ENCODE data around the gene SGMS2.

SGMS2 gene

DNA sequence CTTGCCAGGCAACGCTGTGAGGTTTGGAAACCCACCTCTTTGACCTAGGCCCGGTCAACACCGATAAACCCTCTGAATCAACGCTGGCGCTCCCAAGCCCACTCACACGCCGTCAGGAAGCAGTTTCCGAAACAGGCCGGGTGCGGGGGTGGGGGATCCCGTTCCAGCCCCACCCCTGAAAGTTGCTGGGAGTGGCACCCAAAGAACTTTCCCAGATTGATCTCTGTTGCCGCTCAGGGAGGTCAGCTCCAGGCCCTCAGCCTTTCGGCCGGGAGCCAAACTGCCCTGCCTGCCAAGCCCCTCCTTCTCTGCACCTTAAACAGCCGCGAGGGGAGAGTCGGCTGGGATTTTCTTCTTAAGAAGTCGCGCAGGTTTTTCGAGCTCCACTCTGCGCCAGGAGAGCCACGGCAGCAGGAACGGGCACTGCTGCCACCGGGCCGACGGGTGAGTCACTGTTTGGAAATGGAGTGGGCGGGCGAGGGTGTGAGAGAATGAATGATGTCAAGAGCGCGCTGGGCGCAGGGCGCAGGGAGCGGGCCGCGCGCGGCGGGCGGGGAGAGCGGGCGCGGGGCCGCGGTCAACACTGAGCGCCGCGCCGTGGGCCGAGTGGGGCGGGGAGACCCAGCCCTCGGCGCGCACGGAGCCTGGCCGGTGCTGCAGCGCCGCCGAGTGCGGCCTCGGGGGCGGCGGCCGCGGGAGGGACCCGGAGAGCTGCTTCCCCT lies at the start of gene SGMS2:
Gene SGMS2, plus strand, starts transcription at position 583 of the 722 bp plus-strand sequence. CDS start 70,622 bp downstream, outside the sequence.
- DNase-seq (ENCODE audit: low read depth), result no peak
- H3K4me3 ChIP-seq (ENCODE audit: low read depth, low read length), result no peak within 1 kb of the TSS
- TF ChIP-seq, protein P1, sequence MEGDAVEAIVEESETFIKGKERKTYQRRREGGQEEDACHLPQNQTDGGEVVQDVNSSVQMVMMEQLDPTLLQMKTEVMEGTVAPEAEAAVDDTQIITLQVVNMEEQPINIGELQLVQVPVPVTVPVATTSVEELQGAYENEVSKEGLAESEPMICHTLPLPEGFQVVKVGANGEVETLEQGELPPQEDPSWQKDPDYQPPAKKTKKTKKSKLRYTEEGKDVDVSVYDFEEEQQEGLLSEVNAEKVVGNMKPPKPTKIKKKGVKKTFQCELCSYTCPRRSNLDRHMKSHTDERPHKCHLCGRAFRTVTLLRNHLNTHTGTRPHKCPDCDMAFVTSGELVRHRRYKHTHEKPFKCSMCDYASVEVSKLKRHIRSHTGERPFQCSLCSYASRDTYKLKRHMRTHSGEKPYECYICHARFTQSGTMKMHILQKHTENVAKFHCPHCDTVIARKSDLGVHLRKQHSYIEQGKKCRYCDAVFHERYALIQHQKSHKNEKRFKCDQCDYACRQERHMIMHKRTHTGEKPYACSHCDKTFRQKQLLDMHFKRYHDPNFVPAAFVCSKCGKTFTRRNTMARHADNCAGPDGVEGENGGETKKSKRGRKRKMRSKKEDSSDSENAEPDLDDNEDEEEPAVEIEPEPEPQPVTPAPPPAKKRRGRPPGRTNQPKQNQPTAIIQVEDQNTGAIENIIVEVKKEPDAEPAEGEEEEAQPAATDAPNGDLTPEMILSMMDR (IDR thresholded peaks at IDR 0.05; ENCODE audit: low read depth, low read length, missing control alignments), result no peak

DNA sequence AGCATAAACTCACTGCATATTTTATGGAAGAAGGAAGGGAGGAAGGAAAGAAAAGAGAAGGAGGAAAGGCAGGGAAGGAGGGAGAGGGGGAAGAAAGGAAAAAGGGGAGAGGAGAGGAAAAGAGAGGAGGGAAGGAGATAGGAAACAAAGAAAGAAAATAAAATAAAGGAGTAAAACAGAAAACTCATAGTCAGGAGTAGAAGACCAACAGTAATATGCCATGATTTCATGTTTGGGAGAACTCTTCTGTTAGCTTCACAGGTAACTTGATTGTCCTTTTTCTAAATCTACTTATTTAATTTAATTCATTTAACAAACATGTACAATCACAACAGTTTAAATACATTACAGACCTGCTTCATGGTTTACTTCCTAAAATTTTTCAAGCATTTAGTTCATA lies 46.8 kb upstream of the SGMS2 start:
- no peak for DNase-seq (ENCODE audit: low read depth)
- H3K4me3 ChIP-seq (ENCODE audit: low read depth, low read length), result no peak overlapping the region
- TF ChIP-seq, protein P1 (IDR thresholded peaks at IDR 0.05; ENCODE audit: low read depth, low read length, missing control alignments), result no peak

DNA sequence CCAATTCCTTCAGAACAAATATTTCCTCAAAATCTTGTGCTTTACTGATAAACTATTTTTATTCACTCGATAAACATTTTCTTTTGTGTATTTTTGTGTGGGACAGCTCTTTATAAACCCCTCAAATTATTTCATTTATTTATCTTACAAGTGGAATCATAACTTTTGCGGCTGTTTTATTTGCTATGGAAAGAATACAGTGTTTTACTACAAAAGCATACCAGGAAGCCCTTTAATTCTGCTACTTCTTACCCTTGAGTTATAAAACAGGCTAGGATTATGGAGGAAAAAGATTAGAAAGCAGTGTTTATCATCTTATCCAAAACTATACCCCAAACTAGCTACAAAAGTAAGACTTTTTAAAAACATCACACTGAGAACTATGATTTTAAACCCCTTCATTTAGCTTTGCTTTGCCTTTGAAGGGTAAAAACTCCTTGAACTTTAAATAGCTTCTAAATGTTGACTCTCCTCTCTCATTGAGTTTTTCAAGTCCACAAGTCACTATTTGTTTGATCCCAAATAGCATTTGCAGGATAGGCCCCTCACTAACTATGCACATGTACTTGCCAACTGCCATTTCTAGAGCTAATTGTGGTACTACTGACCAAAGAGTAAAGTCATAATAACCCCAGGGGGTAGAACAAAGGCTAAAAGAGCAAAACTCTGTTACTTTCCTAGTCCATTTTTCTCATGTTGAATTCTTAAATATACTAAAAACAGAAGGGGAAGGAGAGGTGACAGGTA lies 45.8 kb upstream of the SGMS2 start:
- H3K4me3 ChIP-seq (ENCODE audit: low read depth, low read length), result no peak overlapping the region
- TF ChIP-seq, protein P1 (IDR thresholded peaks at IDR 0.05; ENCODE audit: low read depth, low read length, missing control alignments), result no peak
- no peak for DNase-seq (ENCODE audit: low read depth)

DNA sequence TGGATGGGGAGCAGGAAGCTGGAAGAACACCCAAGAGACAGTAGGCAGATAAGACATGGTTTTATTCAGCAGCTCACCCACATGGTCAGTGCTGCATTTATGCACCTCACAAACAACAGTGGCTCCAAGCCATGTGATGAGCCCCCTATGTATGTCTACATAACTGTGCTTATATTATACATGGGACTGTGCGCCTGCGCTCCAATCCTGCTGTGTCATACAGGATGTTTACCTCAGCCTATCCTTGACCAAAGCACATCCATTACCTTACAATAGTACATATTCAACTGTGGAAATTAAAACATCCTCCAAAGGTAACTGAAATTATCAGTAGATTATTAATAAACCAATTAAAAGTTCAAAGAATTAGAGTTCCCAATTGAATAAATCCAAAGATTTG lies 44.1 kb upstream of the SGMS2 start:
- no peak overlapping the region for H3K4me3 ChIP-seq (ENCODE audit: low read depth, low read length)
- TF ChIP-seq, protein P1 (IDR thresholded peaks at IDR 0.05; ENCODE audit: low read depth, low read length, missing control alignments), result no peak
- DNase-seq (ENCODE audit: low read depth), result no peak

DNA sequence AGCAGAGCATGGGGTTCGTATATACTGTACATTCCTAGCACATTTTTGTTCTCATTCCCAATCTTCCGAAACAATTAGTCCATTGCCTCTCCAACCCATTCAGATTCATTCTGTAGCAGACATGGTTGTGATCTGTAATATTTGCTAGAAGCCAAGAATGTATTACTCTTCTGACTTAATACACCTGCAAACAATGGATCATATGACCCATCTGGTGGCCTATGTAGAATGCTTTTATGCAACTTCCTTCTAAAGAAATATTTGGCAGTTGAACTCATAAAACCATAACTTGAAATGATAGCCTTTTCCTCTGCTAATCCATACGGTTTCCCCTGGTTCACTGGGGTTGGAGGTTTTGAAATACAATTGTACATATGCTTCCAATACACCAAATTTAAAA lies 32.8 kb upstream of the SGMS2 start:
- no peak for DNase-seq (ENCODE audit: low read depth)
- TF ChIP-seq, protein P1 (IDR thresholded peaks at IDR 0.05; ENCODE audit: low read depth, low read length, missing control alignments), result no peak
- no peak overlapping the region for H3K4me3 ChIP-seq (ENCODE audit: low read depth, low read length)

DNA sequence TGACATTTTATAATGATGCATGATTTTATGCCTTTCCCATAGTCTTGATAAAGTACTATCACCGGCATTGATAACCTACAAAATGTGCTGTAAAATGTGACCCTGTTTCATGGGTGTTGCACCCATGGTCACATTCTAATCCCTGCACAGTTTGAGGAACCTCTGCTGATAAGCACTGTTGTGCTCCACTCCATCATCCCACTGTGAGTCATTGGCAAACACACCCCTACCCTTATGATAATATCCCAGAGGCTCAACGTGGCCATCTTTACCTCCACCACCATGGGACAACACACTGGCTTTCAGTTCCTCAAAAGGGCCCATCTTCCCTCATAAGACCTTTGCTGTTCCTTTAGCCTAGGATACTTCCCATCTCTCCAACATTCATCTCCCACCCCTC lies 32.0 kb upstream of the SGMS2 start:
- TF ChIP-seq, protein P1 (IDR thresholded peaks at IDR 0.05; ENCODE audit: low read depth, low read length, missing control alignments), result no peak
- no peak for DNase-seq (ENCODE audit: low read depth)
- no peak overlapping the region for H3K4me3 ChIP-seq (ENCODE audit: low read depth, low read length)
